ENCODE data around the gene UGT1A6. TPM values are rescaled to one million over a fixed set of nuclear protein-coding genes. Genes with fewer than 3 reads are reported as not detected.

UGT1A6 gene
- total RNA-seq, 1 donor from 2014 or later = not detected

DNA sequence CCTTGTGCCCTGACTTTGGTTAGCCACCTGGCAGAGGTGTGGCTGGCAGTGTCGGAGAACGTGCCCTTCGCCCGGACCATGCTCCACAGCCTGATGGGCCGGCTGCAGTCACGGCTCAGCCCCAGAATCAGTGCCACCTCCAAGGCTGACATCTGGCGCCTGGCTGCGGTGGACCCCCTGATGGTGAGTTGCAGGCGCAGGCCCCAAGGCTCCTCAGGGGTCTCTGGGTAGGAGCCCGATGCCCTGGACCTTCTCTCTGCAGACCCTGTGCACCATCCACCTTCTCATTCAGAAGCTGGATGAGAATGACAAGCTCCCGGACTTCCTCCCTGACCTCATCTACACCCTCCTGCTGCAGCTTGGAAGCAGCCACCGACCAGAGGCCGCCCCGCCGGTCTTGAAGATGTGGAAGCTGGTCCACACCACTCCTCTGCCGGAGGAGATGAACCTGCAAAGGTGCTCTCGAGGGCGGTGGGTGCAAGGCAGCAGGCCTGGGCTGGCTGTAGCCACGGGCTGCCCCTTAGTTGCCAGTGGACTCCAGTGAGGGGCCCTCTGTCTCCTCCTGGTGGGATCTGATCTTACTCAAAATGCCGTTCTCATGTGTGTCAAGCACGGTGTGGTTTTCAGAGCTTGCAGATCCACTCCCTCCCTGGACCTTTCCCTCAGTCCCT, 129.5 kb downstream of the UGT1A6 start:
- DNase-seq (ENCODE audit: low read depth, low spot score) = no peak
- Mint-ChIP-seq H3K27me3 (ENCODE audit: low read depth) (no peaks in the 10 kb centered on the region), H3K9me3 (no peaks in the 10 kb centered on the region), H3K27ac (ENCODE audit: unreplicated experiment) (no peak overlapping the region), H3K4me1 (peaks cover 1% of the 10 kb centered on the region), H3K36me3 (ENCODE audit: low read depth) (no peaks in the 10 kb centered on the region), H3K4me3 (no peak overlapping the region)
- TF ChIP-seq, protein P1, sequence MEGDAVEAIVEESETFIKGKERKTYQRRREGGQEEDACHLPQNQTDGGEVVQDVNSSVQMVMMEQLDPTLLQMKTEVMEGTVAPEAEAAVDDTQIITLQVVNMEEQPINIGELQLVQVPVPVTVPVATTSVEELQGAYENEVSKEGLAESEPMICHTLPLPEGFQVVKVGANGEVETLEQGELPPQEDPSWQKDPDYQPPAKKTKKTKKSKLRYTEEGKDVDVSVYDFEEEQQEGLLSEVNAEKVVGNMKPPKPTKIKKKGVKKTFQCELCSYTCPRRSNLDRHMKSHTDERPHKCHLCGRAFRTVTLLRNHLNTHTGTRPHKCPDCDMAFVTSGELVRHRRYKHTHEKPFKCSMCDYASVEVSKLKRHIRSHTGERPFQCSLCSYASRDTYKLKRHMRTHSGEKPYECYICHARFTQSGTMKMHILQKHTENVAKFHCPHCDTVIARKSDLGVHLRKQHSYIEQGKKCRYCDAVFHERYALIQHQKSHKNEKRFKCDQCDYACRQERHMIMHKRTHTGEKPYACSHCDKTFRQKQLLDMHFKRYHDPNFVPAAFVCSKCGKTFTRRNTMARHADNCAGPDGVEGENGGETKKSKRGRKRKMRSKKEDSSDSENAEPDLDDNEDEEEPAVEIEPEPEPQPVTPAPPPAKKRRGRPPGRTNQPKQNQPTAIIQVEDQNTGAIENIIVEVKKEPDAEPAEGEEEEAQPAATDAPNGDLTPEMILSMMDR (conservative IDR thresholded peaks at IDR 0.05) = no peak

Other genes starting within 250 kb of the UGT1A6 start
- 25.3 and 28.3 TPM in 2 replicates for gene USP40, start 126.1 kb upstream of the UGT1A6 start, total RNA-seq
- gene UGT1A8, start 75.3 kb upstream of the UGT1A6 start, total RNA-seq = not detected in 2 replicates
- not detected in 2 replicates for gene UGT1A10, start 56.4 kb upstream of the UGT1A6 start, total RNA-seq
- not detected in 2 replicates for gene UGT1A9, start 21.0 kb upstream of the UGT1A6 start, total RNA-seq
- gene UGT1A7, start 11.0 kb upstream of the UGT1A6 start, total RNA-seq = not detected in 2 replicates
- gene UGT1A5, start 20.0 kb downstream of the UGT1A6 start, total RNA-seq = not detected in 2 replicates
- gene UGT1A4, start 25.8 kb downstream of the UGT1A6 start, total RNA-seq = not detected in 2 replicates
- not detected in 2 replicates for gene UGT1A3, start 36.2 kb downstream of the UGT1A6 start, total RNA-seq
- not detected in 2 replicates for gene UGT1A1, start 67.4 kb downstream of the UGT1A6 start, total RNA-seq
- not detected in 2 replicates for gene MROH2A, start 85.4 kb downstream of the UGT1A6 start, total RNA-seq
- 62.3 and 63.6 TPM in 2 replicates for gene HJURP, start 161.6 kb downstream of the UGT1A6 start, total RNA-seq
- 0.07 TPM in 1 of 2 replicates, not detected in the other for gene TRPM8, start 224.5 kb downstream of the UGT1A6 start, total RNA-seq

Data from neural crest cell (in vitro differentiated cells).